ENCODE results near the gene TTLL3. TPM values are rescaled to one million over a fixed set of nuclear protein-coding genes. Genes with fewer than 3 reads are reported as not detected.

The TTLL3 gene
- total and polyA plus RNA-seq, 4 donors = 32.4 to 75.0 (median 48.6) TPM

GRCh38 chr3:9797196-9797945 is 12.7 kb upstream of the TTLL3 start:
- WGBS (ENCODE audit: insufficient coverage) = 94% methylated on average over 8 of the region's 12 CpGs
- no peaks in the 10 kb centered on the region for H3K9me3 ChIP-seq (ENCODE audit: control insufficient read depth, insufficient read depth, low read length)
- peaks cover 3% of the 10 kb centered on the region for H3K4me1 ChIP-seq (ENCODE audit: control insufficient read depth, insufficient read depth, low read length)
- no peak for DNase-seq (ENCODE audit: low read depth in 4 of 6, low spot score in 6 of 6)
- no peaks in the 10 kb centered on the region for H3K27me3 ChIP-seq (ENCODE audit: control insufficient read depth, insufficient read depth, low read length)
- peaks cover 59% of the 10 kb centered on the region for H3K36me3 ChIP-seq (ENCODE audit: control insufficient read depth, insufficient read depth, low read length)
- H3K4me3 ChIP-seq (ENCODE audit: low read depth, low read length) = no peak overlapping the region
- no peak overlapping the region for H3K27ac ChIP-seq (ENCODE audit: low read depth, low read length)

DNA sequence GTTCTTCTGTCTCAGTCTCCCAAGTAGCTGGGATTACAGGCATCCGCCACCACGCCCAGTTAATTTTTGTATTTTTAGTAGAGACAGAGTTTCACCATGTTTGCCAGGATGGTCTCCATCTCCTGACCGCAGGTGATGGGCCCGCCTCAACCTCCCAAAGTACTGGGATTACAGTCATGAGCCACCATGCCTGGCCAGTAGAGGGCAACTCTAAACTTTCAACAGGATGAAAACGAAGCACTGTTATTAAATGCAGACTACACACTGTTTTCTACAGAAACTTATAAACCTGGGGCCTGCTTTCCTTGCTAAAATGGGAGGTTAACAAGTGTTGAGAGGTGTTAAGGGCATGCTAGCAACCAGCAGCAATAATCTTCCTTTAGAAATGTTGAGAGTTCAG is 9.5 kb upstream of the TTLL3 start:
- Histone ChIP-seq H3K9me3 (ENCODE audit: control insufficient read depth, insufficient read depth, low read length) (no peaks in the 10 kb centered on the region), H3K27ac (ENCODE audit: low read depth, low read length) (no peak overlapping the region), H3K4me1 (ENCODE audit: control insufficient read depth, insufficient read depth, low read length) (no peaks in the 10 kb centered on the region), H3K4me3 (ENCODE audit: low read depth, low read length) (no peak overlapping the region), H3K36me3 (ENCODE audit: control insufficient read depth, insufficient read depth, low read length) (peaks cover 75% of the 10 kb centered on the region), H3K27me3 (ENCODE audit: control insufficient read depth, insufficient read depth, low read length) (no peaks in the 10 kb centered on the region)
- WGBS (ENCODE audit: insufficient coverage) = 80% methylated on average over 1 of the region's 5 CpGs
- DNase-seq (ENCODE audit: low read depth in 4 of 6, low spot score in 6 of 6) = no peak

GRCh38 chr3:9803494-9803893 is 6.6 kb upstream of the TTLL3 start:
- Histone ChIP-seq H3K27me3 (ENCODE audit: control insufficient read depth, insufficient read depth, low read length) (no peaks in the 10 kb centered on the region), H3K27ac (ENCODE audit: low read depth, low read length) (no peak overlapping the region), H3K4me3 (ENCODE audit: low read depth, low read length) (no peak overlapping the region), H3K9me3 (ENCODE audit: control insufficient read depth, insufficient read depth, low read length) (no peaks in the 10 kb centered on the region), H3K36me3 (ENCODE audit: control insufficient read depth, insufficient read depth, low read length) (peaks cover 75% of the 10 kb centered on the region), H3K4me1 (ENCODE audit: control insufficient read depth, insufficient read depth, low read length) (peaks cover under 1% of the 10 kb centered on the region)
- no peak for DNase-seq (ENCODE audit: low read depth in 4 of 6, low spot score in 6 of 6)
- no CpG with 5 or more reads among the region's 1 CpG for WGBS (ENCODE audit: insufficient coverage)

GRCh38 chr3:9804996-9805395 is 5.1 kb upstream of the TTLL3 start:
- H3K27me3 ChIP-seq (ENCODE audit: control insufficient read depth, insufficient read depth, low read length) = no peaks in the 10 kb centered on the region
- H3K4me1 ChIP-seq (ENCODE audit: control insufficient read depth, insufficient read depth, low read length) = peaks cover 14% of the 10 kb centered on the region
- no peak overlapping the region for H3K27ac ChIP-seq (ENCODE audit: low read depth, low read length)
- no peak overlapping the region for H3K4me3 ChIP-seq (ENCODE audit: low read depth, low read length)
- peaks cover 65% of the 10 kb centered on the region for H3K36me3 ChIP-seq (ENCODE audit: control insufficient read depth, insufficient read depth, low read length)
- H3K9me3 ChIP-seq (ENCODE audit: control insufficient read depth, insufficient read depth, low read length) = no peaks in the 10 kb centered on the region
- 94% methylated on average over 2 of the region's 5 CpGs for WGBS (ENCODE audit: insufficient coverage)
- no peak for DNase-seq (ENCODE audit: low read depth in 4 of 6, low spot score in 6 of 6)

- Histone ChIP-seq H3K4me3 (ENCODE audit: low read depth, low read length) (no peak overlapping the region), H3K36me3 (ENCODE audit: control insufficient read depth, insufficient read depth, low read length) (peaks cover 55% of the 10 kb centered on the region)
- WGBS (ENCODE audit: insufficient coverage) = 81% methylated on average over 7 of the region's 12 CpGs
These were observed 3.9 kb upstream of the TTLL3 start for GRCh38 chr3:9806137-9806536.

GRCh38 chr3:9806688-9807589 is 3.1 kb upstream of the TTLL3 start:
- Histone ChIP-seq H3K4me1 (ENCODE audit: control insufficient read depth, insufficient read depth, low read length) (peaks cover 24% of the 10 kb centered on the region), H3K4me3 (ENCODE audit: low read depth, low read length) (no peak overlapping the region), H3K9me3 (ENCODE audit: control insufficient read depth, insufficient read depth, low read length) (no peaks in the 10 kb centered on the region), H3K27ac (ENCODE audit: low read depth, low read length) (no peak overlapping the region), H3K36me3 (ENCODE audit: control insufficient read depth, insufficient read depth, low read length) (peaks cover 47% of the 10 kb centered on the region), H3K27me3 (ENCODE audit: control insufficient read depth, insufficient read depth, low read length) (no peaks in the 10 kb centered on the region)
- DNase-seq (ENCODE audit: low read depth in 4 of 6, low spot score in 6 of 6) = peak in 1 of 6 donors; percentile 46
- WGBS (ENCODE audit: insufficient coverage) = 48% methylated on average over 6 of the region's 7 CpGs

More at GRCh38 chr3:9806137-9806536, 3.9 kb upstream of the TTLL3 start:
- H3K4me1 ChIP-seq (ENCODE audit: control insufficient read depth, insufficient read depth, low read length) = peaks cover 24% of the 10 kb centered on the region
- no peaks in the 10 kb centered on the region for H3K9me3 ChIP-seq (ENCODE audit: control insufficient read depth, insufficient read depth, low read length)
- no peaks in the 10 kb centered on the region for H3K27me3 ChIP-seq (ENCODE audit: control insufficient read depth, insufficient read depth, low read length)
- no peak for DNase-seq (ENCODE audit: low read depth in 4 of 6, low spot score in 6 of 6)
- H3K27ac ChIP-seq (ENCODE audit: low read depth, low read length) = no peak overlapping the region

GRCh38 chr3:9807981-9808344 is 2.1 kb upstream of the TTLL3 start:
- H3K9me3 ChIP-seq (ENCODE audit: control insufficient read depth, insufficient read depth, low read length) = no peaks in the 10 kb centered on the region

GRCh38 chr3:9808345-9809037 is 1.6 kb upstream of the TTLL3 start:
- Histone ChIP-seq H3K27ac (ENCODE audit: low read depth, low read length) (peak overlapping the region; percentile 94), H3K27me3 (ENCODE audit: control insufficient read depth, insufficient read depth, low read length) (no peaks in the 10 kb centered on the region), H3K4me3 (ENCODE audit: low read depth, low read length) (no peak overlapping the region), H3K4me1 (ENCODE audit: control insufficient read depth, insufficient read depth, low read length) (peaks cover 24% of the 10 kb centered on the region), H3K9me3 (ENCODE audit: control insufficient read depth, insufficient read depth, low read length) (no peaks in the 10 kb centered on the region), H3K36me3 (ENCODE audit: control insufficient read depth, insufficient read depth, low read length) (peaks cover 42% of the 10 kb centered on the region)
- DNase-seq (ENCODE audit: low read depth in 4 of 6, low spot score in 6 of 6) = no peak
- 39% methylated on average over 2 of the region's 7 CpGs for WGBS (ENCODE audit: insufficient coverage)

More at GRCh38 chr3:9807981-9808344, 2.1 kb upstream of the TTLL3 start:
- peaks cover 42% of the 10 kb centered on the region for H3K36me3 ChIP-seq (ENCODE audit: control insufficient read depth, insufficient read depth, low read length)
- H3K27me3 ChIP-seq (ENCODE audit: control insufficient read depth, insufficient read depth, low read length) = no peaks in the 10 kb centered on the region
- DNase-seq (ENCODE audit: low read depth in 4 of 6, low spot score in 6 of 6) = no peak
- 100% methylated on average over 1 of the region's 2 CpGs for WGBS (ENCODE audit: insufficient coverage)
- peaks cover 24% of the 10 kb centered on the region for H3K4me1 ChIP-seq (ENCODE audit: control insufficient read depth, insufficient read depth, low read length)
- H3K27ac ChIP-seq (ENCODE audit: low read depth, low read length) = no peak overlapping the region
- H3K4me3 ChIP-seq (ENCODE audit: low read depth, low read length) = no peak overlapping the region

DNA sequence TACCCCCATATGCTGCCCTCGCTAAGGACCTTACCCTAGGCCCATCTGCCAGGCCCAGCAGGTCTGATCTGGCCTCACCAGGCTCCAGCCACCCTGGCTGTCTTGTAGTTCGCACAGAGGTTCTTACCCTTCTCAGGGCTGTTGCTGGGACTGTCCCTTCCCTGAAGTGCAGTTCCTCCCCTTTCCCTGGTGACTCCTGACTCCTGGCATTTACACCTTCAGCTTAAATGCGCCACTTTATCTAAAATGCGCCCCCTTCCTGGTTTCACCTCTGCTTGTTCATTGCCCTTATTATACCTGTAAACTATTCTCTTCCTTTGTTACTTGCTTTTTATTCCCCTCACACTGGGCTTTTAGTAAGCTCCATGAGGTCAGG is 835 bp upstream of the TTLL3 start:
- WGBS (ENCODE audit: insufficient coverage) = 84% methylated on average over 4 of the region's 4 CpGs
- DNase-seq (ENCODE audit: low read depth in 4 of 6, low spot score in 6 of 6) = no peak
- Histone ChIP-seq H3K27ac (ENCODE audit: low read depth, low read length) (peak overlapping the region; percentile 94), H3K4me3 (ENCODE audit: low read depth, low read length) (peak overlapping the region; percentile 60), H3K36me3 (ENCODE audit: control insufficient read depth, insufficient read depth, low read length) (peaks cover 40% of the 10 kb centered on the region), H3K9me3 (ENCODE audit: control insufficient read depth, insufficient read depth, low read length) (no peaks in the 10 kb centered on the region), H3K4me1 (ENCODE audit: control insufficient read depth, insufficient read depth, low read length) (peaks cover 24% of the 10 kb centered on the region), H3K27me3 (ENCODE audit: control insufficient read depth, insufficient read depth, low read length) (no peaks in the 10 kb centered on the region)
